Measurements from ENCODE around the gene ZNF835. TPM values are rescaled to one million over a fixed set of nuclear protein-coding genes. Genes with fewer than 3 reads are reported as not detected.
A peak's percentile ranks its signal among the peaks of the same experiment; 100 is the strongest.
"Not testable (repeated sequence)": the region's sequence is repeated elsewhere in the genome, so short reads cannot be mapped to it uniquely, and the experiment has no call there.

ZNF835 gene
- total RNA-seq, 1 donor = 0.72 TPM

GRCh38 chr19:56678205-56678604, 6.6 kb upstream of the ZNF835 start:
- Histone ChIP-seq H3K36me3 (ENCODE audit: insufficient read depth, low read length) (no peaks in the 10 kb centered on the region), H4K20me1 (ENCODE audit: insufficient read depth, low read length) (no peaks in the 10 kb centered on the region), H2AFZ (ENCODE audit: low read length) (no peak overlapping the region), H3K79me2 (ENCODE audit: insufficient read depth, low read length) (no peaks in the 10 kb centered on the region), H3K27ac (ENCODE audit: low read depth, low read length) (no peak overlapping the region), H3K4me1 (ENCODE audit: insufficient read depth, low read length) (no peaks in the 10 kb centered on the region), H3K9me3 (ENCODE audit: low read depth, low read length) (no peaks in the 10 kb centered on the region), H3K27me3 (ENCODE audit: insufficient read depth, low read length) (no peaks in the 10 kb centered on the region), H3K4me3 (ENCODE audit: insufficient read depth, low read length) (no peak overlapping the region), H3K4me2 (ENCODE audit: insufficient read depth, low read length) (no peak overlapping the region)
- no peak for DNase-seq (ENCODE audit: insufficient read length, low spot score, missing footprints)
- TF ChIP-seq CTCF (IDR thresholded peaks at IDR 0.05; ENCODE audit: extremely low read depth, low read depth, low read length) = no peak

- not testable (repeated sequence) for H3K9me3 ChIP-seq (ENCODE audit: low read depth, low read length)
Measured at GRCh38 chr19:56672610-56673009, 1.1 kb upstream of the ZNF835 start.

GRCh38 chr19:56670961-56671612, 470 bp downstream of the ZNF835 start:
- H3K4me3 ChIP-seq (ENCODE audit: insufficient read depth, low read length) = peak overlapping the region; percentile 33
- no peak for DNase-seq (ENCODE audit: insufficient read length, low spot score, missing footprints)
- no peaks in the 10 kb centered on the region for H3K36me3 ChIP-seq (ENCODE audit: insufficient read depth, low read length)
- H4K20me1 ChIP-seq (ENCODE audit: insufficient read depth, low read length) = no peaks in the 10 kb centered on the region
- H3K4me1 ChIP-seq (ENCODE audit: insufficient read depth, low read length) = no peaks in the 10 kb centered on the region
- H3K27me3 ChIP-seq (ENCODE audit: insufficient read depth, low read length) = no peaks in the 10 kb centered on the region
- no peak overlapping the region for H3K27ac ChIP-seq (ENCODE audit: low read depth, low read length)
- no peaks in the 10 kb centered on the region for H3K79me2 ChIP-seq (ENCODE audit: insufficient read depth, low read length)
- H3K9me3 ChIP-seq (ENCODE audit: low read depth, low read length) = no peaks in the 10 kb centered on the region
- no peak for TF ChIP-seq CTCF (IDR thresholded peaks at IDR 0.05; ENCODE audit: extremely low read depth, low read depth, low read length)
- H2AFZ ChIP-seq (ENCODE audit: low read length) = peak overlapping the region; percentile 59
- H3K4me2 ChIP-seq (ENCODE audit: insufficient read depth, low read length) = no peak overlapping the region

More at GRCh38 chr19:56672610-56673009, 1.1 kb upstream of the ZNF835 start:
- H3K4me2 ChIP-seq (ENCODE audit: insufficient read depth, low read length); H3K27me3 ChIP-seq (ENCODE audit: insufficient read depth, low read length); H3K4me3 ChIP-seq (ENCODE audit: insufficient read depth, low read length); DNase-seq (ENCODE audit: insufficient read length, low spot score, missing footprints); H3K36me3 ChIP-seq (ENCODE audit: insufficient read depth, low read length); H4K20me1 ChIP-seq (ENCODE audit: insufficient read depth, low read length); H3K27ac ChIP-seq (ENCODE audit: low read depth, low read length); H3K4me1 ChIP-seq (ENCODE audit: insufficient read depth, low read length); H2AFZ ChIP-seq (ENCODE audit: low read length); H3K79me2 ChIP-seq (ENCODE audit: insufficient read depth, low read length): not testable (repeated sequence)

- no peaks in the 10 kb centered on the region for H3K9me3 ChIP-seq (ENCODE audit: low read depth, low read length)
- no peak overlapping the region for H3K4me2 ChIP-seq (ENCODE audit: insufficient read depth, low read length)
- H3K27ac ChIP-seq (ENCODE audit: low read depth, low read length) = no peak overlapping the region
- H3K27me3 ChIP-seq (ENCODE audit: insufficient read depth, low read length) = no peaks in the 10 kb centered on the region
- no peaks in the 10 kb centered on the region for H3K36me3 ChIP-seq (ENCODE audit: insufficient read depth, low read length)
- no peak overlapping the region for H2AFZ ChIP-seq (ENCODE audit: low read length)
- H3K4me1 ChIP-seq (ENCODE audit: insufficient read depth, low read length) = no peaks in the 10 kb centered on the region
- DNase-seq (ENCODE audit: insufficient read length, low spot score, missing footprints) = no peak
- no peaks in the 10 kb centered on the region for H3K79me2 ChIP-seq (ENCODE audit: insufficient read depth, low read length)
- TF ChIP-seq CTCF (IDR thresholded peaks at IDR 0.05; ENCODE audit: extremely low read depth, low read depth, low read length) = no peak
- no peak overlapping the region for H3K4me3 ChIP-seq (ENCODE audit: insufficient read depth, low read length)
- no peaks in the 10 kb centered on the region for H4K20me1 ChIP-seq (ENCODE audit: insufficient read depth, low read length)
Measured at GRCh38 chr19:56670401-56670960, 1.1 kb downstream of the ZNF835 start.

Measured in osteoblast (primary cell).